Fibroblast of lung (primary cell): ENCODE measurements around the gene WNT4. TPM values are rescaled to one million over a fixed set of nuclear protein-coding genes. Genes with fewer than 3 reads are reported as not detected.
A peak's percentile ranks its signal among the peaks of the same experiment; 100 is the strongest.

ENCODE experiments used
- DNase-seq, 2 donors: peaks; one replicate each; pipeline versions ENCODE4 v3.0.0 to v3.0.0-alpha.2; 2010; ENCODE audit warnings: low read depth in 2 of 2
- H2AFZ ChIP-seq: 2 replicates; pipeline ENCODE4 v1.5.1; 2012; ENCODE audit warnings: low read length, control low read depth, inconsistent platforms
- H3K27ac ChIP-seq: 2 replicates; pipeline ENCODE4 v1.5.1; 2011; ENCODE audit warnings: low read length, control low read depth; ENCODE audit not compliant: insufficient read depth
- H3K27me3 ChIP-seq: 2 replicates; pipeline ENCODE4 v1.5.1; 2011; ENCODE audit warnings: mild to moderate bottlenecking, low read length; ENCODE audit not compliant: control insufficient read depth, insufficient read depth
- H3K36me3 ChIP-seq: 2 replicates; pipeline ENCODE4 v1.5.1; 2011; ENCODE audit warnings: low read length; ENCODE audit not compliant: control insufficient read depth, insufficient read depth
- H3K4me1 ChIP-seq: 2 replicates; pipeline ENCODE4 v1.5.1; 2011; ENCODE audit warnings: low read length; ENCODE audit not compliant: control insufficient read depth, insufficient read depth; ENCODE audit errors: extremely low read depth
- H3K4me2 ChIP-seq: 2 replicates; pipeline ENCODE4 v1.5.1; 2011; ENCODE audit warnings: low read length, control low read depth; ENCODE audit not compliant: insufficient read depth; ENCODE audit errors: extremely low read depth
- H3K4me3 ChIP-seq, 4 experiments: fragments of 200-600 bp in 1 of 4; sonication (generic) in 1 of 4; replicated peaks in 1 of 4; 2 replicates each; pipeline ENCODE4 v1.5.1; 2011 to 2016; ENCODE audit warnings: low read length in 4 of 4, low read depth in 3 of 4, mild to moderate bottlenecking in 3 of 4, control low read depth in 2 of 4, inconsistent platforms in 1 of 4, mixed read lengths in 1 of 4; ENCODE audit not compliant: insufficient read depth in 1 of 4; ENCODE audit errors: control extremely low read depth in 1 of 4
- H3K79me2 ChIP-seq: 2 replicates; pipeline ENCODE4 v1.5.1; 2012; ENCODE audit warnings: mild to moderate bottlenecking, low read length, inconsistent platforms; ENCODE audit not compliant: control insufficient read depth, insufficient read depth
- H3K9ac ChIP-seq: 2 replicates; pipeline ENCODE4 v1.5.1; 2011; ENCODE audit warnings: mild to moderate bottlenecking, low read length, control low read depth; ENCODE audit not compliant: insufficient read depth
- H3K9me3 ChIP-seq: 2 replicates; pipeline ENCODE4 v1.5.1; 2012; ENCODE audit warnings: low read depth, low read length; ENCODE audit not compliant: control insufficient read depth, insufficient read depth
- H4K20me1 ChIP-seq: 2 replicates; pipeline ENCODE4 v1.5.1; 2011; ENCODE audit warnings: low read length; ENCODE audit not compliant: control insufficient read depth, insufficient read depth; ENCODE audit errors: extremely low read depth
- EZH2 ChIP-seq: IDR thresholded peaks from 2 replicates; pipeline ENCODE4 v1.5.1; 2012; ENCODE audit warnings: low read length, control low read depth, mild to moderate bottlenecking; ENCODE audit errors: missing control alignments
- polyA plus RNA-seq, 2 donors: library from polyadenylated mRNA; depleted of rRNA in 1 of 2; stranded (reverse) in 1 of 2; unstranded in 1 of 2; fragments of >200 nt; gene quantifications; 2 replicates each; pipeline ENCODE4 v1.2.1, GENCODE V29; 2011 to 2012; ENCODE audit warnings: missing spikeins in 1 of 2
- total RNA-seq: library from RNA; depleted of rRNA; stranded (reverse); fragments of >200 nt; gene quantifications from 2 replicates; pipeline ENCODE4 v1.2.1, GENCODE V29; 2014
- TF ChIP-seq, protein P1 (sequence below), 2 donors: IDR thresholded peaks in 1 of 2; conservative IDR thresholded peaks in 1 of 2; 1 replicate in 1 of 2; 2 replicates in 1 of 2; pipeline ENCODE4 v1.5.1; 2011 to 2012; ENCODE audit warnings: low read length in 2 of 2, control low read depth in 1 of 2, inconsistent platforms in 1 of 2, low read depth in 1 of 2, mild to moderate bottlenecking in 1 of 2

WNT4 gene
- total and polyA plus RNA-seq, 2 donors (not counting 1 experiment from before 2014, with no cell fraction given): under 0.01 TPM; not detected in 1

DNA sequence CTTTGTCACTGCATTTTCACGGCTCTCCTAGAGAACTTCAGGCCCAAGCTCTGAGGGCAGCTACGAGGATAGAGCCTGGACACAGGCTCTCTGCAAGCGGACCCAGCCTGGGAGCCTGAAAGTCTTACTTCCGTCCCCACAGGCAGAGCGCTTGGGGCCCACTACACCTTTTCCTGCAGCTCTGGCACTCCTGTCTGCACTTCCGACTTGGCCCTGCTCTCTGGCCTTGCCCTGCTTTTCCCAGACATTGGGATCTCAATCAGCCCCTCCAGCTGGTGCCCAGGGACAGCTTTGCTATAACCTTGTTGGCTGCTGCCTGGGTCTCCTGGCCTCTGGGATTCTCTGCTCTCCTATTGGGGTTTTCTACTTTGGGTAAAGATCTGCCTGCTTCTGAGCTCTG lies 27.6 kb downstream of the WNT4 start:
- Histone ChIP-seq H3K4me2 (no peak overlapping the region), H3K79me2 (peaks cover 17% of the 10 kb centered on the region), H3K9ac (no peak overlapping the region), H4K20me1 (peaks cover 4% of the 10 kb centered on the region), H3K9me3 (no peaks in the 10 kb centered on the region), H3K27me3 (no peaks in the 10 kb centered on the region), H2AFZ (no peak overlapping the region), H3K4me1 (peaks cover 25% of the 10 kb centered on the region), H3K36me3 (peaks cover 19% of the 10 kb centered on the region), H3K4me3 (no peak overlapping the region), H3K27ac (no peak overlapping the region)
- TF ChIP-seq, protein P1, sequence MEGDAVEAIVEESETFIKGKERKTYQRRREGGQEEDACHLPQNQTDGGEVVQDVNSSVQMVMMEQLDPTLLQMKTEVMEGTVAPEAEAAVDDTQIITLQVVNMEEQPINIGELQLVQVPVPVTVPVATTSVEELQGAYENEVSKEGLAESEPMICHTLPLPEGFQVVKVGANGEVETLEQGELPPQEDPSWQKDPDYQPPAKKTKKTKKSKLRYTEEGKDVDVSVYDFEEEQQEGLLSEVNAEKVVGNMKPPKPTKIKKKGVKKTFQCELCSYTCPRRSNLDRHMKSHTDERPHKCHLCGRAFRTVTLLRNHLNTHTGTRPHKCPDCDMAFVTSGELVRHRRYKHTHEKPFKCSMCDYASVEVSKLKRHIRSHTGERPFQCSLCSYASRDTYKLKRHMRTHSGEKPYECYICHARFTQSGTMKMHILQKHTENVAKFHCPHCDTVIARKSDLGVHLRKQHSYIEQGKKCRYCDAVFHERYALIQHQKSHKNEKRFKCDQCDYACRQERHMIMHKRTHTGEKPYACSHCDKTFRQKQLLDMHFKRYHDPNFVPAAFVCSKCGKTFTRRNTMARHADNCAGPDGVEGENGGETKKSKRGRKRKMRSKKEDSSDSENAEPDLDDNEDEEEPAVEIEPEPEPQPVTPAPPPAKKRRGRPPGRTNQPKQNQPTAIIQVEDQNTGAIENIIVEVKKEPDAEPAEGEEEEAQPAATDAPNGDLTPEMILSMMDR (conservative IDR thresholded peaks at IDR 0.05 in 1 of 2, IDR thresholded peaks at IDR 0.05 in 1 of 2; ENCODE audit: low read depth in 1 of 2, low read length in 2 of 2): no peak
- no peak for TF ChIP-seq EZH2
- DNase-seq: no peak

DNA sequence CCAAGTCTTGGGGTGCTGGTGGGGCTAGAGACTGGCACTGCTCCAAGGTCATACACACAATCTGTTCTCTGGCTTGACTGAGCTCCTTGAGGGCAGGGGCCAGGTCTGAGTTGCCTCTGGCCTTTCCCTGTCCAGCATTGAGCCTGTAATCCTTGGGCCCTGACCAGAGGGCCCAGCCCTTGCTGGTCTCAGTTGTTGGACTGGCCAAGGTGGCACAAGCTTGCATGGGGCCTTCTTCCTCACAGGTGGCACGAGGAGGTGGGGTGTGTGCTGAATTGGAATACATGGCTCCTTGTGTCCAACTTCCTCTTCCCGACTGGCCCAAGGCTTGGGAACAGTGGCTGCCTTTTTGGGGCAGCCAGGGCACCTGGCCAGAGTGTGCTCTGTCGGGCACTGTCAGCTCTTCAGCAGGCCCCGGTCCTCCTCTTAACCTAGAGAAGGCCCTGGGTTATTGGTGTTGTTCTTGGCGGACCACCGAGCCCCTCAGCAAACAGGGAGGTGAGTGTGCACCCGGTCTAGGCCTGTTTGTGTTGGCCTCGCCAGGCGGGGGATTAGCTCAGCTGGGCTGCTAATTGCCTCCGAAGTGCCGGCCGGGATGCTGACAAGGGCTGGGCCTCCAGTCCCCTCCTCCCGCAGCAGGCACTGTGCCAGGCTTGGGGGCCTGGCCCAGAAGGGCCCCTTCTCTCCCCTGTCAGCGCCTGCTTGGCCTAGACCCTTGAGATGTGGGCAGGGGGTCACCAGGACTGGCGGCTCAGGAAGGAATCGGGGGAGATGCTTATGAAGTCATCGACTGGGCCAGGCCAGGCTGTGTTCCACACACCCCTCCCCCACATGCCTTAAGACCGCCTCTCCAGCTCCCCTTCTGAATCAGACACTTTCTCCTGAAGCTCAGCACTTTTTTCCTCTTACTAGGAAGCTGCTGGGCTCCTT lies 28.5 kb downstream of the WNT4 start:
- peak; percentile 78 to 88 for DNase-seq
- H3K9me3 ChIP-seq: no peaks in the 10 kb centered on the region
- peaks cover 17% of the 10 kb centered on the region for H3K36me3 ChIP-seq
- H3K4me1 ChIP-seq: peaks cover 25% of the 10 kb centered on the region
- peaks cover 20% of the 10 kb centered on the region for H3K79me2 ChIP-seq
- peaks cover 4% of the 10 kb centered on the region for H4K20me1 ChIP-seq
- no peak for TF ChIP-seq EZH2
- TF ChIP-seq, protein P1 (conservative IDR thresholded peaks at IDR 0.05 in 1 of 2, IDR thresholded peaks at IDR 0.05 in 1 of 2; ENCODE audit: low read depth in 1 of 2, low read length in 2 of 2): no peak
- no peak overlapping the region for H3K4me2 ChIP-seq
- H3K27ac ChIP-seq: peak overlapping the region; percentile 10
- no peak overlapping the region for H3K4me3 ChIP-seq
- H3K9ac ChIP-seq: no peak overlapping the region
- H2AFZ ChIP-seq: no peak overlapping the region
- no peaks in the 10 kb centered on the region for H3K27me3 ChIP-seq

DNA sequence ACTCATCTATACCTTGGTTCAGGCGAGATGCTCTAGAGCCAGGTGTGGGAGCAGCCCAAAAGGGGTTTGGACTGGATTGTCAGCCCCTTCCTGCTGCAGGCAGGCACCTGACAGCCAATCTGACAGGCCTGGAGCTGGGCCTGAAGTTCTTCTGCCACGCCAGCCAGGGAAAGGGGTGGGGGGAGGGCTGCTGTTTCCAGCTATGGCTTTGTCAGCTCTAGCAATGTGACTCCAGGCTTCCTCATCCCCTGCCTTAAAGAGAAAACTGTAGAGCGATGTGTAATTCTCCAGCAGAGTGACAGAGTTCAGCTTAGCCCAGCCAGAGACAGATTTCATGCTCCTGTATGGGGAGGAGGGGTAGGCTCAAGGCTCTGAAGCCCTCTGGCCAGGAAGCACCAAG lies 30.3 kb downstream of the WNT4 start:
- H3K79me2 ChIP-seq: peaks cover 34% of the 10 kb centered on the region

More for the DNA sequence above, 30.3 kb downstream of the WNT4 start:
- H3K4me1 ChIP-seq: peaks cover 29% of the 10 kb centered on the region
- H3K36me3 ChIP-seq: peaks cover 22% of the 10 kb centered on the region
- H3K27ac ChIP-seq: no peak overlapping the region
- no peak overlapping the region for H3K9ac ChIP-seq
- DNase-seq: no peak
- H3K27me3 ChIP-seq: no peaks in the 10 kb centered on the region
- H3K9me3 ChIP-seq: no peaks in the 10 kb centered on the region
- TF ChIP-seq, protein P1 (conservative IDR thresholded peaks at IDR 0.05 in 1 of 2, IDR thresholded peaks at IDR 0.05 in 1 of 2; ENCODE audit: low read depth in 1 of 2, low read length in 2 of 2): no peak
- TF ChIP-seq EZH2: no peak
- peaks cover 4% of the 10 kb centered on the region for H4K20me1 ChIP-seq
- H3K4me2 ChIP-seq: no peak overlapping the region
- no peak overlapping the region for H3K4me3 ChIP-seq
- H2AFZ ChIP-seq: no peak overlapping the region
